ENCODE data around the gene SLC16A4.

DNA sequence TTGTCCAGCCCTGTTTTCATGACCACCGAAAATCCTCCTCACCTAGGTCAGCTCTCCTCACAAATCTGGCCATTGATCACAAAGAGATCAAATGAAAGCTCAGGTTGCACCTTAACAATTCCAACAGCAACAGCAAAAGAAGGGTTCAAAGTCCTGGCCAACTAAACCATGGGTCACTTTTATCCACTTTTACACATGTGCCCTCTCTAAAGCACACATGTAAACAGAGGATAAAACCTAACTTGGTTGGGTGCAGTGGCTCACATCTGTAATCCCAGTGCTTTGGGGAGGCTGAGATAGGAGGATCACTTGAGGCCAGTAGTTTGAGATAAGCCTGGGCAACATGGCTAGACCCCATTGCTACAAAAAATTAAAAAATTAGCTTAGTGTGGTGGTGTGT is 55.6 kb downstream of the SLC16A4 start:
- TF ChIP-seq, protein P1, sequence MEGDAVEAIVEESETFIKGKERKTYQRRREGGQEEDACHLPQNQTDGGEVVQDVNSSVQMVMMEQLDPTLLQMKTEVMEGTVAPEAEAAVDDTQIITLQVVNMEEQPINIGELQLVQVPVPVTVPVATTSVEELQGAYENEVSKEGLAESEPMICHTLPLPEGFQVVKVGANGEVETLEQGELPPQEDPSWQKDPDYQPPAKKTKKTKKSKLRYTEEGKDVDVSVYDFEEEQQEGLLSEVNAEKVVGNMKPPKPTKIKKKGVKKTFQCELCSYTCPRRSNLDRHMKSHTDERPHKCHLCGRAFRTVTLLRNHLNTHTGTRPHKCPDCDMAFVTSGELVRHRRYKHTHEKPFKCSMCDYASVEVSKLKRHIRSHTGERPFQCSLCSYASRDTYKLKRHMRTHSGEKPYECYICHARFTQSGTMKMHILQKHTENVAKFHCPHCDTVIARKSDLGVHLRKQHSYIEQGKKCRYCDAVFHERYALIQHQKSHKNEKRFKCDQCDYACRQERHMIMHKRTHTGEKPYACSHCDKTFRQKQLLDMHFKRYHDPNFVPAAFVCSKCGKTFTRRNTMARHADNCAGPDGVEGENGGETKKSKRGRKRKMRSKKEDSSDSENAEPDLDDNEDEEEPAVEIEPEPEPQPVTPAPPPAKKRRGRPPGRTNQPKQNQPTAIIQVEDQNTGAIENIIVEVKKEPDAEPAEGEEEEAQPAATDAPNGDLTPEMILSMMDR (IDR thresholded peaks at IDR 0.05 in 4 of 5, conservative IDR thresholded peaks at IDR 0.05 in 1 of 5): no peak
- TF ChIP-seq POLR2A (IDR thresholded peaks at IDR 0.05): no peak

All from gastrocnemius medialis (tissue), 4 donors.